Measurements from ENCODE around the gene FAM20B. TPM values are rescaled to one million over a fixed set of nuclear protein-coding genes. Genes with fewer than 3 reads are reported as not detected.

FAM20B gene
- total and polyA plus RNA-seq, 4 experiments from 2014 or later: 4.3 to 31.9 (median 19.2) TPM

- Mint-ChIP-seq H3K27me3 (peaks cover 0 to 2% of the 10 kb centered on the region in 2 donors), H3K36me3 (peaks cover 0 to 2% of the 10 kb centered on the region in 2 donors), H3K9me3 (no peaks in the 10 kb centered on the region), H3K27ac (peak overlapping the region in 5 of 7 donors; percentile 1 to 85 (median 37)), H3K4me1 (peaks cover 19 to 36% (median 28%) of the 10 kb centered on the region in 4 donors), H3K4me3 (peak overlapping the region in 5 of 8 donors; percentile 26 to 91 (median 85))
- no peaks in the 10 kb centered on the region for H3K36me3 ChIP-seq (ENCODE audit: insufficient read depth, low read length)
- POLR2A ChIA-PET (ENCODE audit: partially characterized antibody): interaction anchor here (2.4 kb wide), 1 partner anchor 57 kb away, joined by 6 read pairs; the partner anchor contains the start of gene TOR3A
- H3K4me3 ChIP-seq (ENCODE audit: low read length in 2 of 2): no peak overlapping the region
- intact Hi-C loops (cut with micrococcal nuclease): loop anchor here (10.0 kb wide), 1 partner anchor 1481 kb away; the partner anchor contains the start of gene ACBD6
- H3K27ac ChIP-seq (ENCODE audit: low read depth, low read length): no peak overlapping the region
- no peaks in the 10 kb centered on the region for H3K9me3 ChIP-seq (ENCODE audit: control insufficient read depth in 1 of 2, low read length in 2 of 2)
- no peaks in the 10 kb centered on the region for H3K27me3 ChIP-seq (ENCODE audit: insufficient read depth, low read length)
- no peak for DNase-seq
- CTCF ChIA-PET (ENCODE audit: partially characterized antibody): interaction anchor here (0.5 to 5.6 kb wide), 3 partner anchors 20 to 1047 kb away, joined by 3 to 36 read pairs (median 4); no protein-coding TSS in a partner anchor
- H3K4me1 ChIP-seq (ENCODE audit: insufficient read depth, low read length): peaks cover 25% of the 10 kb centered on the region
These were observed 1.6 kb upstream of the FAM20B start for GRCh38 chr1:179023946-179024650.

DNA sequence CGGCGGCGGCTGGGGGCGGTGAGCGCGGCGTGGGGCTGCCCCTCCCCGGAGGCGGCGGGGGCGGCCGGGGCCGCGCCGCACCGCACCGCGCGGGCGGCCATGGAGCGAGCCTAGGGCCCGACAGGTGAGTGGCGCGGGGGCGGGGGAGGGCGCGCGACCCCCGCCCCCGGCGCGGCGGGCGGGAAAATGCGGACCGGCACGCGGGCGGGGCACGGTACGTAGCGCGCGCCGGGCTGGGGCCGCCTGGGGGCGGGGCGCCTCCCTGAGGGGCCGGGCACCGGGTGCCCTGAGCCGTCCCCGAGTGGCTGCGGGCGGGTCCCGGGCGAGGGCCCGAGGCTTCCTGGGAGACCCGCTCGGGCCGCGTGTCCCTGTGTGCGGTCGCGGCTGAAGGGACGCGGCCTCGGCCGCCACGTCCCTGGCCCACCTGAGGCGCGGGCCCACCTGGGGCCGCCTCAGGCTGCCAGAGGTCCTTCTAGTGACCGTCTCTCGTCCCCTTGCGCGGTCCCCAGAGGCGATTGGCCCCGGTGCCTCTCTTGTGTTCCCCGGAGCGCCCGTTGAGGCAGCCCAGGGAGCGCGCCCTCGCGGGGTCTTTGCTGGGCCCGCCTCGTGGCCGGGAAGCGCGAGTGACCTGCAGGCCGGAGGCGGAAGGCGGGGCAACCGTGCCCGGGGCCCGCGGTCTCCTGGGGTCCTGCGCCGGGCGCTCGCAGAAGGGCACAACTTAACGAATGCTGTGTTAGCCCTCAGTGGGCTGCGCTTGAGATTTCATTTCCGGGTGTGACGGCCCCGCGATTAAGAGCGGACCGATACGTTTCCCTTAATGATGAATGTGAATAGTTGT is 500 bp downstream of the FAM20B start:
- intact Hi-C loops (cut with micrococcal nuclease): loop anchor here (1.0 to 10.0 kb wide), 9 partner anchors 57 to 1479 kb away; partner anchors contain the start of genes ABL2, ACBD6, AXDND1 and CEP350
- peak overlapping the region; percentile 62 to 95 (median 90) for H3K27ac Mint-ChIP-seq
- ChIA-PET CTCF (ENCODE audit: partially characterized antibody) (interaction anchor here (2.4 kb wide), 1 partner anchor 23 kb away, joined by 8 read pairs; no protein-coding TSS in a partner anchor), POLR2A (ENCODE audit: partially characterized antibody) (interaction anchor here (0.7 to 2.4 kb wide), 3 partner anchors 10 to 56 kb away, joined by 3 to 8 read pairs (median 6); partner anchors contain the start of gene TOR3A)
- Histone ChIP-seq H3K4me3 (ENCODE audit: low read length in 2 of 2) (peak overlapping the region; percentile 44 to 77), H3K36me3 (ENCODE audit: insufficient read depth, low read length) (no peaks in the 10 kb centered on the region), H3K27me3 (ENCODE audit: insufficient read depth, low read length) (no peaks in the 10 kb centered on the region), H3K4me1 (ENCODE audit: insufficient read depth, low read length) (peaks cover 45% of the 10 kb centered on the region), H3K9me3 (ENCODE audit: control insufficient read depth in 1 of 2, low read length in 2 of 2) (no peaks in the 10 kb centered on the region), H3K27ac (ENCODE audit: low read depth, low read length) (peak overlapping the region; percentile 77)
- no peaks in the 10 kb centered on the region for H3K27me3 Mint-ChIP-seq
- peak overlapping the region; percentile 87 to 94 (median 90) for H3K4me3 Mint-ChIP-seq
- H3K4me1 Mint-ChIP-seq: peaks cover 35 to 57% (median 47%) of the 10 kb centered on the region in 4 donors
- peak; percentile 72 to 79 (median 76) for DNase-seq
- H3K9me3 Mint-ChIP-seq: no peaks in the 10 kb centered on the region
- peaks cover 0 to 2% of the 10 kb centered on the region in 2 donors for H3K36me3 Mint-ChIP-seq

DNA sequence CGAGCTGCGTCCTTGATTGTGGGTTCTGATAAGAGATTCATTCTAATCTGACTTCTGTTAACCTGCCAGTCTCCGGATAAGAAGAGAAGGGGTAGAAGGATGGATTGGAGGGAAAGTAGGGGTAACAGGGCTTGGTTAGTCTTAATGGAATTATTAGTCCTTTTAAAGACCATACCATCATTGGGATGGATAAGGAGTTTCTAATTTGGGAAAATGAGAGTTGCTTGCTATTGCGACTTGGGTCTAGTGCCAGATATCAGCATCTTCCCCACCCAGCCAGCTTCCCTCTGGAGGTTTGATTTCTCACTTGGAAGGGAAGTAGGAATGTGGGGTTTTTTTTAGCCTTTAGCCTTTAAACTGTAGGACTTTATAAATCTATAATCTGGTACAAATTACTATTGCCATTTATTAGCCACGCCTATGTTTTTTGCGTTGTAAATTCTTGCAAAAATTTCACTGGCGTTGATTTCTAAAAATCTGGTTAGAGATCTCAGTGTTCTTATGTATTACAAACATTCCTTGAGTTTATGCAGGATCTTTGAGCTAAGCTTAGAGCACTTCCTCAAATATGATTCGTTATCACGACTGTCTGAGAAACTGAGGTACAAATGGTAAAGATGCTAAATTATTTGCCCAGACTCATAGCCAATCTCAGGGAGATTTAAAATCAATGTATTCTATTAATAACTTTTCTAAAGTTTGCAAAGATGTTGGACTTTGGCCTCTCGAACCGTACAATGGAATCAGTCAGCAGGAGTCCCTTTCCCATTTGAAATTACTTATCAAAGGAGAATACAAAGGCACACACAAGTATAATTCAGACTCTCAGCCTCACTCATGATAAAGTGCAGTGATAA is 1.3 kb downstream of the FAM20B start:
- H3K4me1 Mint-ChIP-seq: peaks cover 43 to 66% (median 54%) of the 10 kb centered on the region in 4 donors
- Histone ChIP-seq H3K27me3 (ENCODE audit: insufficient read depth, low read length) (no peaks in the 10 kb centered on the region), H3K4me3 (ENCODE audit: low read length in 2 of 2) (peak overlapping the region; percentile 44 to 77), H3K9me3 (ENCODE audit: control insufficient read depth in 1 of 2, low read length in 2 of 2) (no peaks in the 10 kb centered on the region), H3K27ac (ENCODE audit: low read depth, low read length) (peak overlapping the region; percentile 77), H3K4me1 (ENCODE audit: insufficient read depth, low read length) (peaks cover 54% of the 10 kb centered on the region), H3K36me3 (ENCODE audit: insufficient read depth, low read length) (no peaks in the 10 kb centered on the region)
- POLR2A ChIA-PET (ENCODE audit: partially characterized antibody): interaction anchor here (0.7 to 1.2 kb wide), 2 partner anchors 9 to 55 kb away, joined by 3 to 8 read pairs; partner anchors contain the start of gene TOR3A
- peaks cover 0 to 2% of the 10 kb centered on the region in 2 donors for H3K36me3 Mint-ChIP-seq
- CTCF ChIA-PET (ENCODE audit: partially characterized antibody): interaction anchor here (1.0 to 2.4 kb wide), 3 partner anchors 11 to 53 kb away, joined by 3 to 8 read pairs (median 5); no protein-coding TSS in a partner anchor
- no peaks in the 10 kb centered on the region for H3K9me3 Mint-ChIP-seq
- H3K27me3 Mint-ChIP-seq: no peaks in the 10 kb centered on the region
- H3K27ac Mint-ChIP-seq: peak overlapping the region; percentile 83 to 95 (median 90)
- no peak for DNase-seq
- H3K4me3 Mint-ChIP-seq: peak overlapping the region; percentile 87 to 94 (median 90)
- intact Hi-C loops (cut with micrococcal nuclease): loop anchor here (1.0 to 10.0 kb wide), 8 partner anchors 56 to 1478 kb away; partner anchors contain the start of genes ABL2, ACBD6, CEP350 and TOR1AIP1

- Mint-ChIP-seq H3K36me3 (peaks cover 0 to 2% of the 10 kb centered on the region in 2 donors), H3K4me1 (peaks cover 49 to 82% (median 64%) of the 10 kb centered on the region in 4 donors), H3K4me3 (peak overlapping the region in 3 of 8 donors; percentile 3 to 28 (median 28)), H3K27me3 (no peaks in the 10 kb centered on the region), H3K27ac (peak overlapping the region in 4 of 7 donors; percentile 8 to 42 (median 29)), H3K9me3 (no peaks in the 10 kb centered on the region)
- H3K27me3 ChIP-seq (ENCODE audit: insufficient read depth, low read length): no peaks in the 10 kb centered on the region
- H3K36me3 ChIP-seq (ENCODE audit: insufficient read depth, low read length): no peaks in the 10 kb centered on the region
- ChIA-PET CTCF (ENCODE audit: partially characterized antibody) (interaction anchor here (0.7 to 1.3 kb wide), 4 partner anchors 17 to 49 kb away, joined by 3 to 6 read pairs (median 4); no protein-coding TSS in a partner anchor), POLR2A (ENCODE audit: partially characterized antibody) (interaction anchor here (0.6 to 1.4 kb wide), 5 partner anchors 8 to 336 kb away, joined by 3 to 6 read pairs (median 4); partner anchors contain the start of gene TOR3A)
- H3K9me3 ChIP-seq (ENCODE audit: control insufficient read depth in 1 of 2, low read length in 2 of 2): no peaks in the 10 kb centered on the region
- H3K27ac ChIP-seq (ENCODE audit: low read depth, low read length): no peak overlapping the region
- no peak overlapping the region for H3K4me3 ChIP-seq (ENCODE audit: low read length in 2 of 2)
- intact Hi-C loops (cut with micrococcal nuclease): loop anchor here (5.0 to 10.0 kb wide), 3 partner anchors 198 to 1475 kb away; partner anchors contain the start of genes ABL2 and ACBD6
- no peak for DNase-seq
- peaks cover 70% of the 10 kb centered on the region for H3K4me1 ChIP-seq (ENCODE audit: insufficient read depth, low read length)
These were observed 3.6 kb downstream of the FAM20B start for GRCh38 chr1:179029321-179029759.

GRCh38 chr1:179030130-179030529 is 4.4 kb downstream of the FAM20B start:
- no peak overlapping the region for H3K4me3 ChIP-seq (ENCODE audit: low read length in 2 of 2)
- no peak overlapping the region for H3K27ac ChIP-seq (ENCODE audit: low read depth, low read length)
- H3K27me3 Mint-ChIP-seq: no peaks in the 10 kb centered on the region
- H3K27me3 ChIP-seq (ENCODE audit: insufficient read depth, low read length): no peaks in the 10 kb centered on the region
- ChIA-PET CTCF (ENCODE audit: partially characterized antibody) (interaction anchor here (0.7 to 1.3 kb wide), 3 partner anchors 16 to 30 kb away, joined by 3 to 4 read pairs (median 3); no protein-coding TSS in a partner anchor), POLR2A (ENCODE audit: partially characterized antibody) (interaction anchor here (1.3 to 1.4 kb wide), 3 partner anchors 8 to 52 kb away, joined by 4 to 6 read pairs (median 4); partner anchors contain the start of gene TOR3A)
- H3K36me3 Mint-ChIP-seq: peaks cover 0 to 2% of the 10 kb centered on the region in 2 donors
- H3K9me3 Mint-ChIP-seq: no peaks in the 10 kb centered on the region
- peaks cover 69% of the 10 kb centered on the region for H3K4me1 ChIP-seq (ENCODE audit: insufficient read depth, low read length)
- H3K27ac Mint-ChIP-seq: peak overlapping the region in 5 of 7 donors; percentile 2 to 42 (median 4)
- no peaks in the 10 kb centered on the region for H3K36me3 ChIP-seq (ENCODE audit: insufficient read depth, low read length)
- no peak for DNase-seq
- intact Hi-C loops (cut with micrococcal nuclease): no loop called here
- H3K4me3 Mint-ChIP-seq: peak overlapping the region in 3 of 8 donors; percentile 2 to 78 (median 9)
- no peaks in the 10 kb centered on the region for H3K9me3 ChIP-seq (ENCODE audit: control insufficient read depth in 1 of 2, low read length in 2 of 2)
- H3K4me1 Mint-ChIP-seq: peaks cover 55 to 85% (median 68%) of the 10 kb centered on the region in 4 donors

- no peak overlapping the region for H3K4me3 ChIP-seq (ENCODE audit: low read length in 2 of 2)
- H3K9me3 Mint-ChIP-seq: peaks cover 0 to 2% (median 0%) of the 10 kb centered on the region in 8 donors
- no peaks in the 10 kb centered on the region for H3K36me3 Mint-ChIP-seq
- intact Hi-C loops (cut with micrococcal nuclease): no loop called here
- peak overlapping the region in 3 of 7 donors; percentile 1 to 42 (median 25) for H3K27ac Mint-ChIP-seq
- H3K36me3 ChIP-seq (ENCODE audit: insufficient read depth, low read length): no peaks in the 10 kb centered on the region
- H3K27me3 ChIP-seq (ENCODE audit: insufficient read depth, low read length): no peaks in the 10 kb centered on the region
- DNase-seq: no peak
- no peaks in the 10 kb centered on the region for H3K27me3 Mint-ChIP-seq
- no peaks in the 10 kb centered on the region for H3K9me3 ChIP-seq (ENCODE audit: control insufficient read depth in 1 of 2, low read length in 2 of 2)
- peak overlapping the region in 5 of 8 donors; percentile 32 to 78 (median 70) for H3K4me3 Mint-ChIP-seq
- H3K27ac ChIP-seq (ENCODE audit: low read depth, low read length): no peak overlapping the region
- peaks cover 58 to 86% (median 71%) of the 10 kb centered on the region in 4 donors for H3K4me1 Mint-ChIP-seq
- peaks cover 71% of the 10 kb centered on the region for H3K4me1 ChIP-seq (ENCODE audit: insufficient read depth, low read length)
- CTCF ChIA-PET (ENCODE audit: partially characterized antibody): no interaction called here
- POLR2A ChIA-PET (ENCODE audit: partially characterized antibody): no interaction called here
These were observed 5.0 kb downstream of the FAM20B start for GRCh38 chr1:179030683-179031082.

Data from CD4-positive, alpha-beta memory T cell (primary cell).